ENCODE results near the gene NMT1.

Gene NMT1

DNA sequence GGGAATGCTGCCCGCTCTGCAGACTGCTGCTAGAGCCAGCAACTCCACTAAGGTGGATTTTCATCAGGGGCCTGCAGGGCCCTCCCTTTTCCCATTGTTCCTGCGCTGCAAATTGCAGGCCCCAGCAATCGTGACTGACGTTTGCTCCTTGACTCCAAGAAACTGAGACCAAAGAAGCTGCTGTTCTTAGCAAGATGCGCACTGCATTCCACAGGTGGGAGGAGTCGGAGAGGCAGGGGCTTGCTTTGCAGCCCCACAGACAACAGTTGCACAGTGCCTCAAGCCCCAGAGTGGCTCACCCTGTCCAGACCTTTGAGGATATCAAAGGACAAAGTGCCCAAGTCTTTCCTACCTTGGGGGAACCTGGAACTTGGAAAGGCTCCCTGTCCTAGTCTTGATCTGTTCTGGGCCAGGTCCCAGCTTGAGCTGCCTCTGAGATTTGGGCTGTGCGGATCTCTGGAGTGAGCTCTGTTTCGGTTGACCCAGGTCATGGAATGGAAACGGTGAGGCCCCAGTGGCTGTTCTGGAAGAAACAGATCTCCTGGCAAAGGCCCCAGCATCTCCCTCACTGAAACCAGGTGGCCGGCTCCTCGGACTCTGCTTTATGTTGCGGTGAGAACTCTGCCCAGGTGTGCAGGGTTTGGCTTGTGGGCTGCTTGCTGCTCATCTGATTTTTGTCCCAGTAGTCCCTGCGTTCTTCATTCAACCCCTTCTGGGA is 46.3 kb downstream of the NMT1 start:
- TF ChIP-seq, protein P1, sequence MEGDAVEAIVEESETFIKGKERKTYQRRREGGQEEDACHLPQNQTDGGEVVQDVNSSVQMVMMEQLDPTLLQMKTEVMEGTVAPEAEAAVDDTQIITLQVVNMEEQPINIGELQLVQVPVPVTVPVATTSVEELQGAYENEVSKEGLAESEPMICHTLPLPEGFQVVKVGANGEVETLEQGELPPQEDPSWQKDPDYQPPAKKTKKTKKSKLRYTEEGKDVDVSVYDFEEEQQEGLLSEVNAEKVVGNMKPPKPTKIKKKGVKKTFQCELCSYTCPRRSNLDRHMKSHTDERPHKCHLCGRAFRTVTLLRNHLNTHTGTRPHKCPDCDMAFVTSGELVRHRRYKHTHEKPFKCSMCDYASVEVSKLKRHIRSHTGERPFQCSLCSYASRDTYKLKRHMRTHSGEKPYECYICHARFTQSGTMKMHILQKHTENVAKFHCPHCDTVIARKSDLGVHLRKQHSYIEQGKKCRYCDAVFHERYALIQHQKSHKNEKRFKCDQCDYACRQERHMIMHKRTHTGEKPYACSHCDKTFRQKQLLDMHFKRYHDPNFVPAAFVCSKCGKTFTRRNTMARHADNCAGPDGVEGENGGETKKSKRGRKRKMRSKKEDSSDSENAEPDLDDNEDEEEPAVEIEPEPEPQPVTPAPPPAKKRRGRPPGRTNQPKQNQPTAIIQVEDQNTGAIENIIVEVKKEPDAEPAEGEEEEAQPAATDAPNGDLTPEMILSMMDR (IDR thresholded peaks at IDR 0.05; ENCODE audit: low read depth, low read length) = no peak
- no peaks in the 10 kb centered on the region; the same call in 1 of the 2 replicates for H3K4me1 ChIP-seq
- no peaks in the 10 kb centered on the region for H3K27me3 ChIP-seq
- H3K4me3 ChIP-seq (ENCODE audit: low read depth, low read length) = no peak overlapping the region
- no peak for DNase-seq
- no peaks in the 10 kb centered on the region for H3K9me3 ChIP-seq
- H3K36me3 ChIP-seq = peaks cover 63% of the 10 kb centered on the region

DNA sequence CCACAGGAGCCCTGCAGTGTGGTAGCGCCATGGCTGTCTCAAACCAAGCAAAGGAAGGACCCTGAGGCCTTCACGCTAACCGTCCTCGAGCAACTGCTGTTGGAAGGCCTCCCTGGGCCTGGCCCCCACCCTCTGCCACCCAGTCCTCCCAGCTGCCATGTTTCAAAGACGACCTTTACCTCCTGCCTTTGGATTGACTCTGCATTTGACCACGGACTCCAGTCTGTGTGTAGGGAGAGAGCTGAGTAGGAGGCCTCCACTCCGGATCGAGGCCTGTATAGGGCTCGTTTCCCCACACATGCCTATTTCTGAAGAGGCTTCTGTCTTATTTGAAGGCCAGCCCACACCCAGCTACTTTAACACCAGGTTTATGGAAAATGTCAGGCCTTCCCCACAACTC is 46.9 kb downstream of the NMT1 start:
- Histone ChIP-seq H3K36me3 (peaks cover 57% of the 10 kb centered on the region), H3K4me3 (ENCODE audit: low read depth, low read length) (no peak overlapping the region), H3K4me1 (no peaks in the 10 kb centered on the region; the same call in 1 of the 2 replicates), H3K9me3 (no peaks in the 10 kb centered on the region), H3K27me3 (no peaks in the 10 kb centered on the region)
- TF ChIP-seq, protein P1 (IDR thresholded peaks at IDR 0.05; ENCODE audit: low read depth, low read length) = no peak
- DNase-seq = no peak

DNA sequence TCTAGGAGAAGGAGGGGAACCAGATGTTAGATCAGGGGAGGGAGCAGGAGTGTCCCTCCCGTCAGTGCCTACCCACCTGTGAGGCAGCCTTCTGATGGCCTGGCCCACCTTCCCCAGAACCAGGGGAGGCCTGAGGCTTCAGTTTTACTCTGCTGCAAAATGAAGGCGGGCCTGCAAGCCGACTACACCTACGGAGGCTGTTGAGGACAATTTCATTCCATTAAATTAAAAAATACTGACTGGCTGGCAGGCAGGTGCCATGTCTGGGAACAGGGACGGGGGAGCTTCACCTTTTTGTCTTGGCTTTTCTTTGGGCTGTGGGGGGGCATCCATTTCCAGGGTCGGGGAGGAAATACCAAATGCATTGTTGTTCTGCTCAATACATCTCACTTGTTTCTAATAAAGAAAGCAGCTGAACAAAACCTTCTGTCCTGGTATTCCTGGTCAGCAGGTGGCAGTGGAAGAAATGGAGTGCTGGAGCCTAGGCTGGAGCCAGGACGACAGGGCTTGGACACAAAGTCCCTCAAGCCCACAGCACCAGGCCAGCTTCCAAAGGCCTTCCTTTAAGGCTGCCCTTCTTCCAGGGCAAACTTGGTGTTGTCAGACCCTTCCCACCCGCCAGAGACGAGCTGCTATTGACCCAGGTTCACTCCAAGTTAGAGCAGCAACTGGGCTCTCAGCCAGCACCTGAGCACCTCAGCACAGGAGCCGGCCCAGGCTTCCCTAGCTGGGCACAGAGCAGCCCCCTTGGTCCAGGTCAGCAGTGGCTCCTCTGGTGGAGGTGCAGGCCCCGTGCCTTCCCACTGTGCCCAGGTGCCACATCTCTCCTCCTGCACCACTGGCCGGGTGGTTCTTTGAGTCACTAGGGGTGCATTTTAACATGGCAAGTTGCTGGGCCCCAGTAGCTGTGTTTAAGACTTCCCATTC is 47.7 kb downstream of the NMT1 start:
- Histone ChIP-seq H3K36me3 (peaks cover 49% of the 10 kb centered on the region), H3K4me1 (no peaks in the 10 kb centered on the region; the same call in 1 of the 2 replicates), H3K27me3 (no peaks in the 10 kb centered on the region), H3K9me3 (no peaks in the 10 kb centered on the region), H3K4me3 (ENCODE audit: low read depth, low read length) (no peak overlapping the region)
- DNase-seq = no peak
- TF ChIP-seq, protein P1 (IDR thresholded peaks at IDR 0.05; ENCODE audit: low read depth, low read length) = peak; percentile 20; the same call in 1 of the 2 replicates

DNA sequence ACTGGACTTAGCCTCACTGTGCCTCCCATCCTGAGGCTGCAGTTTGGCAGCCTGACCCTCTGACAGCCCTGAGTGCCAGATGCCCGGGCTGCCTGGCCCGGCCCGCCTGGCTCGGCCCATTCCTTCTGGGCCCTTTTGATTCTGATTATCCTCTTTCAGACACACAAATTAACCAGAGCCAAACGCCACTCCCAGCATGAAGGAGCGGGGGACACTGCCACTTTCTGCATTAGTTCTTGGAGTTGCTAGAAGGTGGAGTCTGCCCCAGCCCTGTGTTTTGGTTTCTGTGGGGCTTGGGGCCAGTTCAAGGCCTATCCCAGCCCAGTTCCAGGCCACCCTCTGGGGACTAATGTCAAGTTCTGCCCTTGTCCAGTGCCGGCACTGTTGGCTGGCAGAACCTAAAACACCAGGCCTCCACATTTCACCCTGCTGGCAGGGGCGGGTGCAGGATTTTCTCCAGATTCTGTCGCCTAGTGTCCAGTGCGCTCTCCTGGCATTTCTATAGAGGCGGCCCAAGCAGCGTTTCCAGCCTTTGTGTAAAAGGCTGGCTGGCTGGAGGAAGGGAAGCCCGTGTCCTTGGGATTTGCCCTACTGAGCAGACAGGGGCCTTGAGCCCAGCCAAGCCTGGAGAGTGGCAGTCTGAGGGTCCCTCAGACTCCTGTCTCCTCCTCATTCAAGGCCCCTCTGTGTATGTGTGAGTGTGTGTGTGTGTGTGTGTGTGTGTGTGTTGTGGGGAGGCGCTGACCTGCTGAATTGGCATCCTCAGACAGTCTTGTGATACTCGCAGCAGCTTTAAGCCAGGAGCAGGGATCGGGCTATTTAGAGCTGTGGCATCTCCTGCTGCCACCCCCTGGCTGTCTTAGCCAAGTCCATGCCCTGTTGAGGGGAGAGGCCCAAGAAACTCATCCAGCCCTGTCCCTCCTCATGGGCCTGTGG is 49.8 kb downstream of the NMT1 start:
- H3K27me3 ChIP-seq = no peaks in the 10 kb centered on the region
- H3K4me3 ChIP-seq (ENCODE audit: low read depth, low read length) = no peak overlapping the region
- no peaks in the 10 kb centered on the region; the same call in 1 of the 2 replicates for H3K4me1 ChIP-seq
- H3K9me3 ChIP-seq = no peaks in the 10 kb centered on the region
- H3K36me3 ChIP-seq = peaks cover 31% of the 10 kb centered on the region
- TF ChIP-seq, protein P1 (IDR thresholded peaks at IDR 0.05; ENCODE audit: low read depth, low read length) = no peak
- DNase-seq = no peak

DNA sequence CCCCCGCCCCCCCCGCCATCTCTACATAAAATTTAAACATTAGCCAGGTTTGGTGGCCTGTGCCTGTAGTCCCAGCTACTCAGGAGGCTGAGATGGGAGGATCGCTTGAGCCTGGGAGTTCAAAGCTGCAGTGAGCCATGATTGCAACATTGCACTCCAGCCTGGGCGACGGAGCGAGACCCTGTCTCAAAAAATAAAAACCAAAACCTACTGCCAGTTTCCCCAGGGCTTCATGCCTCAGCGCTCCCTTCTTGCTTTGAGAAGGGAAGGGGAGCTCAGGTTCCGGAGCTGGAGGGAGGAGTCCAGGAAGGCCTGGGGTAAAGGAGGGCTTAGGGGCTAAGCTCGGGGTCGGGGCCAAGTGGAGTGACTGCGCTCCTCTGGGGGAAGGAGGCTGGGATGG is 50.7 kb downstream of the NMT1 start:
- no peaks in the 10 kb centered on the region; the same call in 1 of the 2 replicates for H3K4me1 ChIP-seq
- no peaks in the 10 kb centered on the region for H3K9me3 ChIP-seq
- no peaks in the 10 kb centered on the region for H3K27me3 ChIP-seq
- peaks cover 22% of the 10 kb centered on the region for H3K36me3 ChIP-seq
- H3K4me3 ChIP-seq (ENCODE audit: low read depth, low read length) = no peak overlapping the region
- TF ChIP-seq, protein P1 (IDR thresholded peaks at IDR 0.05; ENCODE audit: low read depth, low read length) = no peak
- no peak for DNase-seq

All from BE2C (cell line).